HEK293 (cell line): ENCODE data around the gene SMIM36.

Source experiments
- CTCF ChIA-PET: fragments of 350-600 bp; formaldehyde crosslinking; extraction: SDS; loops from one replicate; lab custom pipeline; 2021; ENCODE audit warnings: antibody characterized with exemption; lab: Yijun Ruan, JAX
- POLR2A ChIA-PET: fragments of 300-600 bp; formaldehyde crosslinking; extraction: SDS; loops from one replicate; lab custom pipeline; 2020; ENCODE audit warnings: antibody characterized with exemption, inconsistent platforms; lab: Yijun Ruan, JAX
- H3K27ac ChIP-seq: fragments of 200-500 bp; sonication (Bioruptor generic); 2 replicates; pipeline ENCODE4 v1.5.1; 2014; ENCODE audit warnings: low read depth, low read length, control low read depth, inconsistent platforms; ENCODE audit errors: extremely low read depth
- H3K36me3 ChIP-seq, 2 experiments: fragments of 200-500 bp in 1 of 2; sonication (Bioruptor generic) in 1 of 2; 1 replicate in 1 of 2; 2 replicates in 1 of 2; pipeline ENCODE4 v1.5.1; 2014 to 2017; ENCODE audit warnings: inconsistent platforms in 2 of 2, low read length in 2 of 2; ENCODE audit not compliant: control insufficient read depth in 2 of 2, insufficient read depth in 1 of 2
- H3K4me1 ChIP-seq: fragments of 200-500 bp; sonication (Bioruptor generic); 2 replicates; pipeline ENCODE4 v1.5.1; 2014; ENCODE audit warnings: mild to moderate bottlenecking, low read length, inconsistent platforms; ENCODE audit not compliant: control insufficient read depth, insufficient read depth
- H3K4me3 ChIP-seq: 2 replicates; pipeline ENCODE4 v1.5.1; 2011; ENCODE audit warnings: low read depth, mild to moderate bottlenecking, control low read depth, low read length, moderate library complexity
- H3K9me3 ChIP-seq: fragments of 200-500 bp; sonication (Bioruptor generic); 2 replicates; pipeline ENCODE4 v1.5.1; 2014; ENCODE audit warnings: low read depth, low read length, inconsistent platforms; ENCODE audit not compliant: control insufficient read depth, insufficient read depth
- BCL11A ChIP-seq: fragments of 450-650 bp; formaldehyde crosslinking; IDR thresholded peaks from 2 replicates; pipeline ENCODE4 v1.5.1; 2016; ENCODE audit warnings: low read depth, missing biosample characterization, missing genetic modification characterization
- GLI4 ChIP-seq: fragments of 450-650 bp; formaldehyde crosslinking; IDR thresholded peaks from 2 replicates; pipeline ENCODE4 v1.5.1; 2016; ENCODE audit warnings: missing biosample characterization, missing genetic modification characterization
- GLIS1 ChIP-seq: fragments of 450-650 bp; formaldehyde crosslinking; IDR thresholded peaks from 2 replicates; pipeline ENCODE4 v1.5.1; 2016; ENCODE audit warnings: missing biosample characterization, missing genetic modification characterization
- GLIS2 ChIP-seq: fragments of 450-650 bp; formaldehyde crosslinking; IDR thresholded peaks from 2 replicates; pipeline ENCODE4 v1.5.1; 2016; ENCODE audit warnings: missing biosample characterization, missing genetic modification characterization
- HOXD13 ChIP-seq: sonication (generic); formaldehyde crosslinking; IDR thresholded peaks from 2 replicates; pipeline ENCODE4 v1.8.0; 2022; ENCODE audit warnings: missing genetic modification reagents, borderline replicate concordance
- KLF16 ChIP-seq: fragments of 450-650 bp; formaldehyde crosslinking; IDR thresholded peaks from 2 replicates; pipeline ENCODE4 v1.5.1; 2017; ENCODE audit warnings: missing biosample characterization, missing genetic modification characterization
- ZFP41 ChIP-seq: fragments of 450-650 bp; formaldehyde crosslinking; IDR thresholded peaks from 2 replicates; pipeline ENCODE4 v1.5.1; 2016; ENCODE audit warnings: missing biosample characterization, missing genetic modification characterization, borderline replicate concordance
- ZNF16 ChIP-seq: fragments of 450-650 bp; formaldehyde crosslinking; IDR thresholded peaks from 2 replicates; pipeline ENCODE4 v1.5.1; 2016; ENCODE audit warnings: low read depth, missing biosample characterization, missing genetic modification characterization
- ZNF23 ChIP-seq: fragments of 450-650 bp; formaldehyde crosslinking; IDR thresholded peaks from 2 replicates; pipeline ENCODE4 v1.5.1; 2016; ENCODE audit warnings: missing biosample characterization, missing genetic modification characterization, borderline replicate concordance
- ZNF239 ChIP-seq: fragments of 450-650 bp; formaldehyde crosslinking; IDR thresholded peaks from 2 replicates; pipeline ENCODE4 v1.5.1; 2016; ENCODE audit warnings: missing biosample characterization, missing genetic modification characterization
- ZNF248 ChIP-seq: fragments of 450-650 bp; formaldehyde crosslinking; IDR thresholded peaks from 2 replicates; pipeline ENCODE4 v1.5.1; 2017; ENCODE audit warnings: missing biosample characterization, missing genetic modification characterization
- ZNF341 ChIP-seq: fragments of 450-650 bp; formaldehyde crosslinking; IDR thresholded peaks from 2 replicates; pipeline ENCODE4; 2016; ENCODE audit warnings: low read depth, missing biosample characterization, missing genetic modification characterization
- ZNF366 ChIP-seq: fragments of 450-650 bp; formaldehyde crosslinking; conservative IDR thresholded peaks from 2 replicates; pipeline ENCODE4 v1.5.1; 2016; ENCODE audit warnings: missing biosample characterization, missing genetic modification characterization
- ZNF423 ChIP-seq: fragments of 450-650 bp; formaldehyde crosslinking; IDR thresholded peaks from 2 replicates; pipeline ENCODE4 v1.5.1; 2016; ENCODE audit warnings: missing biosample characterization, missing genetic modification characterization
- ZNF426 ChIP-seq: fragments of 450-650 bp; formaldehyde crosslinking; IDR thresholded peaks from 2 replicates; pipeline ENCODE4 v1.5.1; 2017; ENCODE audit warnings: missing biosample characterization, missing genetic modification characterization, mild to moderate bottlenecking, inconsistent platforms, moderate library complexity
- ZNF510 ChIP-seq: fragments of 450-650 bp; formaldehyde crosslinking; IDR thresholded peaks from 2 replicates; pipeline ENCODE4 v1.5.1; 2018; ENCODE audit warnings: mild to moderate bottlenecking, missing genetic modification characterization, missing biosample characterization; ENCODE audit not compliant: insufficient replicate concordance
- ZNF747 ChIP-seq: fragments of 450-650 bp; formaldehyde crosslinking; IDR thresholded peaks from 2 replicates; pipeline ENCODE4 v1.5.1; 2016; ENCODE audit warnings: missing biosample characterization, missing genetic modification characterization
- ZNF792 ChIP-seq: fragments of 450-650 bp; formaldehyde crosslinking; IDR thresholded peaks from 2 replicates; pipeline ENCODE4 v1.5.1; 2016; ENCODE audit warnings: missing biosample characterization, missing genetic modification characterization
- ZSCAN16 ChIP-seq: fragments of 450-650 bp; formaldehyde crosslinking; IDR thresholded peaks from 2 replicates; pipeline ENCODE4 v1.5.1; 2016; ENCODE audit warnings: missing biosample characterization, missing genetic modification characterization
- TF ChIP-seq, protein P1 (sequence below): fragments of 450-650 bp; formaldehyde crosslinking; IDR thresholded peaks from 2 replicates; pipeline ENCODE4 v1.5.1; 2016; ENCODE audit warnings: missing biosample characterization, missing genetic modification characterization
- TF ChIP-seq, protein P2 (sequence below): fragments of 450-650 bp; formaldehyde crosslinking; IDR thresholded peaks from 2 replicates; pipeline ENCODE4 v1.5.1; 2016; ENCODE audit warnings: missing biosample characterization, missing genetic modification characterization
- TF ChIP-seq, protein P3 (sequence below): fragments of 450-650 bp; formaldehyde crosslinking; IDR thresholded peaks from 2 replicates; pipeline ENCODE4 v1.5.1; 2016; ENCODE audit warnings: missing biosample characterization, missing genetic modification characterization
- TF ChIP-seq, protein P4 (sequence below): fragments of 450-650 bp; formaldehyde crosslinking; IDR thresholded peaks from 2 replicates; pipeline ENCODE4 v1.5.1; 2016; ENCODE audit warnings: missing biosample characterization, missing genetic modification characterization
- TF ChIP-seq, protein P5 (sequence below): fragments of 450-650 bp; formaldehyde crosslinking; IDR thresholded peaks from 2 replicates; pipeline ENCODE4; 2016; ENCODE audit warnings: missing biosample characterization, missing genetic modification characterization
- TF ChIP-seq, protein P6 (sequence below): fragments of 450-650 bp; formaldehyde crosslinking; IDR thresholded peaks from 2 replicates; pipeline ENCODE4 v1.5.1; 2016; ENCODE audit warnings: missing biosample characterization, missing genetic modification characterization

Gene SMIM36

DNA sequence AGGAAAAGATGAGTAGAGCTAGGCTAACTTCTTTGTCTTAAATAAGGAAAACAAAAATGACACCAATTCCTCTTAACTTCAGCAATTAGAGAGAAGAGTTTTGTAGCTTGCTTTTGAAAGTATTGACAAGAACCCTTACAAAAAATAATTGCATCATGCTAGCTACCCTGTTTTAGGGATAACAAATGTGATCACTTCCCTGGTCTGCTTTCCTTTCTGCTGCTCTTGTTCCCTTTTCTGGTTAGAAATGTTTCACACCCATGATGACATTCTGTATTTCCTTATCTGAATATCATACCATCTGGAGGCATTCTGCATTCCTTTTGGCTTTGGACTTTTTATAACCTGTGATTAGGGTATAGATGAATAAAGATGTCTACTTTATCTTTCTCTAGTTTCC, 9.9 kb upstream of the SMIM36 start:
- Histone ChIP-seq H3K9me3 (no peaks in the 10 kb centered on the region), H3K4me1 (no peaks in the 10 kb centered on the region), H3K4me3 (no peak overlapping the region), H3K36me3 (no peaks in the 10 kb centered on the region), H3K27ac (no peak overlapping the region)
- CTCF ChIA-PET, result interaction anchor here (0.7 to 1.1 kb wide), 4 partner anchors 82 to 249 kb away, joined by 3 to 6 read pairs (median 4); no protein-coding TSS in a partner anchor
- POLR2A ChIA-PET, result interaction anchor here (0.6 kb wide), 1 partner anchor 56 kb away, joined by 3 read pairs; no protein-coding TSS in a partner anchor
- TF ChIP-seq ZNF426 (tag by site-specific recombination) (no peak), KLF16 (no peak), GLIS1 (tag by site-specific recombination) (no peak), ZNF792 (no peak), ZNF366 (tag by site-specific recombination) (no peak), ZNF747 (tag by site-specific recombination) (no peak), GLI4 (no peak), HOXD13 (no peak), ZNF23 (tag by site-specific recombination) (no peak), ZNF248 (tag by site-specific recombination) (no peak), BCL11A (tag by site-specific recombination) (no peak)
- TF ChIP-seq, protein P1, sequence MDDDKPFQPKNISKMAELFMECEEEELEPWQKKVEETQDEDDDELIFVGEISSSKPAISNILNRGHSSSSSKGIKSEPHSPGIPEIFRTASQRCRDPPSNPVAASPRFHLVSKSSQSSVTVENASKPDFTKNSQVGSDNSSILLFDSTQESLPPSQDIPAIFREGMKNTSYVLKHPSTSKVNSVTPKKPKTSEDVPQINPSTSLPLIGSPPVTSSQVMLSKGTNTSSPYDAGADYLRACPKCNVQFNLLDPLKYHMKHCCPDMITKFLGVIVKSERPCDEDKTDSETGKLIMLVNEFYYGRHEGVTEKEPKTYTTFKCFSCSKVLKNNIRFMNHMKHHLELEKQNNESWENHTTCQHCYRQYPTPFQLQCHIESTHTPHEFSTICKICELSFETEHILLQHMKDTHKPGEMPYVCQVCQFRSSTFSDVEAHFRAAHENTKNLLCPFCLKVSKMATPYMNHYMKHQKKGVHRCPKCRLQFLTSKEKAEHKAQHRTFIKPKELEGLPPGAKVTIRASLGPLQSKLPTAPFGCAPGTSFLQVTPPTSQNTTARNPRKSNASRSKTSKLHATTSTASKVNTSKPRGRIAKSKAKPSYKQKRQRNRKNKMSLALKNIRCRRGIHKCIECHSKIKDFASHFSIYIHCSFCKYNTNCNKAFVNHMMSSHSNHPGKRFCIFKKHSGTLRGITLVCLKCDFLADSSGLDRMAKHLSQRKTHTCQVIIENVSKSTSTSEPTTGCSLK (tag by site-specific recombination), result no peak
- TF ChIP-seq, protein P2, sequence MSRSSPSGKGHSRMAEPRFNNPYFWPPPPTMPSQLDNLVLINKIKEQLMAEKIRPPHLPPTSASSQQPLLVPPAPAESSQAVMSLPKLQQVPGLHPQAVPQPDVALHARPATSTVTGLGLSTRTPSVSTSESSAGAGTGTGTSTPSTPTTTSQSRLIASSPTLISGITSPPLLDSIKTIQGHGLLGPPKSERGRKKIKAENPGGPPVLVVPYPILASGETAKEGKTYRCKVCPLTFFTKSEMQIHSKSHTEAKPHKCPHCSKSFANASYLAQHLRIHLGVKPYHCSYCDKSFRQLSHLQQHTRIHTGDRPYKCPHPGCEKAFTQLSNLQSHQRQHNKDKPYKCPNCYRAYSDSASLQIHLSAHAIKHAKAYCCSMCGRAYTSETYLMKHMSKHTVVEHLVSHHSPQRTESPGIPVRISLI, result no peak
- TF ChIP-seq, protein P3, sequence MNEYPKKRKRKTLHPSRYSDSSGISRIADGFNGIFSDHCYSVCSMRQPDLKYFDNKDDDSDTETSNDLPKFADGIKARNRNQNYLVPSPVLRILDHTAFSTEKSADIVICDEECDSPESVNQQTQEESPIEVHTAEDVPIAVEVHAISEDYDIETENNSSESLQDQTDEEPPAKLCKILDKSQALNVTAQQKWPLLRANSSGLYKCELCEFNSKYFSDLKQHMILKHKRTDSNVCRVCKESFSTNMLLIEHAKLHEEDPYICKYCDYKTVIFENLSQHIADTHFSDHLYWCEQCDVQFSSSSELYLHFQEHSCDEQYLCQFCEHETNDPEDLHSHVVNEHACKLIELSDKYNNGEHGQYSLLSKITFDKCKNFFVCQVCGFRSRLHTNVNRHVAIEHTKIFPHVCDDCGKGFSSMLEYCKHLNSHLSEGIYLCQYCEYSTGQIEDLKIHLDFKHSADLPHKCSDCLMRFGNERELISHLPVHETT, result no peak

DNA sequence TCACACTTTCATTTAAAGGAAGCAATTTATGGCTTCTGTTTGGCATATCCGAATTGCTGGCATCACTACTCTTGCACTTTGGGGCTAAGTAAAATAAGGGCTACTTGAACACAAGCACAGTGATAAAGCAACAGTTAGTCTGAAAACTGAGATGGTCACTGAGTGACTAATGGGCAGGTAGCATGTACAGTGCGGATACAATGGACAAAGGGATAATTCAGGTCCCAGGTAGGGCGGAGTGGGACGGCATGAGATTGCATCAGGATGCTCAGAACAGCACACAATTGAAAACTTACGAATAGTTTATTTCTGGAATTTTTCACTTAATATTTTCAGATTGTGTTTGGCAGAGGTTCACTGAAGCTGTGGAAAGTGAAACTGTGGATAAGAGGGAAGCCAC, 9.2 kb upstream of the SMIM36 start:
- POLR2A ChIA-PET, result interaction anchor here (0.6 kb wide), 1 partner anchor 56 kb away, joined by 3 read pairs; no protein-coding TSS in a partner anchor
- no peak for TF ChIP-seq ZNF341 (tag by site-specific recombination)
- TF ChIP-seq, protein P4, sequence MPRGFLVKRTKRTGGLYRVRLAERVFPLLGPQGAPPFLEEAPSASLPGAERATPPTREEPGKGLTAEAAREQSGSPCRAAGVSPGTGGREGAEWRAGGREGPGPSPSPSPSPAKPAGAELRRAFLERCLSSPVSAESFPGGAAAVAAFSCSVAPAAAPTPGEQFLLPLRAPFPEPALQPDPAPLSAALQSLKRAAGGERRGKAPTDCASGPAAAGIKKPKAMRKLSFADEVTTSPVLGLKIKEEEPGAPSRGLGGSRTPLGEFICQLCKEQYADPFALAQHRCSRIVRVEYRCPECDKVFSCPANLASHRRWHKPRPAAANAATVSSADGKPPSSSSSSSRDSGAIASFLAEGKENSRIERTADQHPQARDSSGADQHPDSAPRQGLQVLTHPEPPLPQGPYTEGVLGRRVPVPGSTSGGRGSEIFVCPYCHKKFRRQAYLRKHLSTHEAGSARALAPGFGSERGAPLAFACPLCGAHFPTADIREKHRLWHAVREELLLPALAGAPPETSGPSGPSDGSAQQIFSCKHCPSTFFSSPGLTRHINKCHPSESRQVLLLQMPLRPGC (tag by site-specific recombination), result no peak
- TF ChIP-seq ZNF16 (tag by site-specific recombination), result no peak
- TF ChIP-seq, protein P5, sequence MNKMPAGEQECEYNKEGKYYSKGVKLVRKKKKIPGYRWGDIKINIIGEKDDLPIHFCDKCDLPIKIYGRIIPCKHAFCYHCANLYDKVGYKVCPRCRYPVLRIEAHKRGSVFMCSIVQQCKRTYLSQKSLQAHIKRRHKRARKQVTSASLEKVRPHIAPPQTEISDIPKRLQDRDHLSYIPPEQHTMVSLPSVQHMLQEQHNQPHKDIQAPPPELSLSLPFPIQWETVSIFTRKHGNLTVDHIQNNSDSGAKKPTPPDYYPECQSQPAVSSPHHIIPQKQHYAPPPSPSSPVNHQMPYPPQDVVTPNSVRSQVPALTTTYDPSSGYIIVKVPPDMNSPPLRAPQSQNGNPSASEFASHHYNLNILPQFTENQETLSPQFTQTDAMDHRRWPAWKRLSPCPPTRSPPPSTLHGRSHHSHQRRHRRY, result no peak
- no peak for TF ChIP-seq ZNF239 (tag by site-specific recombination)
- TF ChIP-seq ZNF423 (tag by site-specific recombination), result no peak
- no peak for TF ChIP-seq ZNF510 (tag by site-specific recombination)
- TF ChIP-seq GLIS2, result no peak
- TF ChIP-seq ZFP41 (tag by site-specific recombination), result no peak
- no peak for TF ChIP-seq ZSCAN16
- TF ChIP-seq, protein P6, sequence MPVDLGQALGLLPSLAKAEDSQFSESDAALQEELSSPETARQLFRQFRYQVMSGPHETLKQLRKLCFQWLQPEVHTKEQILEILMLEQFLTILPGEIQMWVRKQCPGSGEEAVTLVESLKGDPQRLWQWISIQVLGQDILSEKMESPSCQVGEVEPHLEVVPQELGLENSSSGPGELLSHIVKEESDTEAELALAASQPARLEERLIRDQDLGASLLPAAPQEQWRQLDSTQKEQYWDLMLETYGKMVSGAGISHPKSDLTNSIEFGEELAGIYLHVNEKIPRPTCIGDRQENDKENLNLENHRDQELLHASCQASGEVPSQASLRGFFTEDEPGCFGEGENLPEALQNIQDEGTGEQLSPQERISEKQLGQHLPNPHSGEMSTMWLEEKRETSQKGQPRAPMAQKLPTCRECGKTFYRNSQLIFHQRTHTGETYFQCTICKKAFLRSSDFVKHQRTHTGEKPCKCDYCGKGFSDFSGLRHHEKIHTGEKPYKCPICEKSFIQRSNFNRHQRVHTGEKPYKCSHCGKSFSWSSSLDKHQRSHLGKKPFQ (tag by site-specific recombination), result no peak
- TF ChIP-seq, all 188 proteins: peak for 0
- CTCF ChIA-PET, result interaction anchor here (1.0 to 1.1 kb wide), 2 partner anchors 83 to 250 kb away, joined by 3 to 6 read pairs; no protein-coding TSS in a partner anchor

More for the DNA sequence above, 9.2 kb upstream of the SMIM36 start:
- no peak overlapping the region for H3K4me3 ChIP-seq
- H3K36me3 ChIP-seq, result no peaks in the 10 kb centered on the region
- H3K9me3 ChIP-seq, result no peaks in the 10 kb centered on the region
- no peaks in the 10 kb centered on the region for H3K4me1 ChIP-seq
- H3K27ac ChIP-seq, result no peak overlapping the region
